Measurements from ENCODE around the gene POC1A. TPM values are rescaled to one million over a fixed set of nuclear protein-coding genes. Genes with fewer than 3 reads are reported as not detected.

POC1A gene
- total RNA-seq, 1 donor from 2014 or later = 2.4 TPM

DNA sequence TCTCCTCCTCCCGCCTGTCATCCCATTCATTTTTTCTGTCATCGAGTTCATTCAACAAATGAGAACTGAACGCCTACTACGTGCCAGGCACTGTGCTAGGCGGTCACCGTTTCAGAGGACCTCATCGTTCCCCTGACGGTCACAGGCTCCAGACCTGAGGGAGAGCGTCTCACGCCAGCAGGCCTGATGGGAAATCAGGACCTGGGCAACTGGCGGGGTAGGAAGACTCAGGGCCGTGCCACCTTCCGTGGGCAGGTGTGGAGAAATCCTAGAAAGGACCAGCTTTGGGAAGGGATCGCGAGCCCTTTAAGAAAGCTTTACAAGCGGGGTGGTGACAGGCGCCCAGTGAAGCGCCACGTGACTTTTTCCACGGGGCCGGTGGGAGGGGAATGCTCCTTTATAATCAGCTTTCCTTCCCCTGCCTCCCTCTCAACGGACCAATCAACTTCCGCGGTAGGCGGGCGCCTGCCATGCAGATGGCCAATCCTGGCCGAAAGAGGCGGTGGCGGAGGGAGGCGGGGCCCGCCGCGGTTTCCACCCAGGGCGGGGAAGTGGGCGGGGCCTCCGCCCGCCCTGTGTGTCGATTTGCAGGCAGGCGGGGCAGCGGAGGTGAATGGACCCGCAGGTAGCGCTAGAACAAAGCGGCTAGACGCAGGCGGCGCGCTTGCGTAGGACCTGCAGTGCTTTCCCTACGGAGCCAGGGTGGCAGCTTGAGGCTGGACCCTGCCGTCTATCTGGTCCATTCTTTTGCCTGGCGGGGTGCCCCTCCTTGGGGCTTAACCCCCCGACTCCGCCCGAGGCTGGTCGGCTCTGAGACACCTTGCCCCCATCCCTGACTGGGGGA lies 97.0 kb downstream of the POC1A start:
- H3K4me3 Mint-ChIP-seq = peak overlapping the region; percentile 88
- peak; percentile 85 for ATAC-seq (ENCODE audit: low read depth)
- POLR2A ChIA-PET = interaction anchor here (0.5 to 2.7 kb wide), 15 partner anchors 21 to 1489 kb away, joined by 3 to 22 read pairs (median 4); partner anchors contain the start of genes ACY1, POC1A, RPL29 and TLR9

DNA sequence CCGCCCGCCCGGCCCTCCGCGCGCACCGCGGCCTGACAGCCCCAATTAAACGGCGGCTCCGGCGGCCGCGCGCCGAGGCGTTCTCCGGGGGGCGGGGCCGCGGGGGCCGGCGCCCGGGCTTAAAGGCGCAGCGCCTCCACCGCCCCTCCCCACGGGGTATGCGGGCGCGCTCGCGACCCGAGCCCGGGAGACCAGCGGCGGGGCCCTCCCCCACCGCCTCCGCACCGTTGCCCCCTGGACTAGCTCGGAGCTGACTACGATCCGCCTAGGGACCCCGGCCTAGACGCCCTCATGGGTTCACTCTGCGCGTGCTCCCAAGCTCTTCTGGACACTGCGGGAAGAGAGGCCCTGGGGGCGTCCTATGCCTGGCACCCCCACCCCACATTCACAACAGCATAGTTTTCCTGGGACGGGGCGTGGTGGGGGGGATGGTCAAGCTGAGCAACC lies 97.7 kb downstream of the POC1A start, which contains the start of gene DUSP7:
TSS of gene DUSP7 (minus strand) at position 51 of the 447 bp plus-strand sequence. CDS start 205 bp downstream, outside the sequence.
- Mint-ChIP-seq H3K4me3 (peak within 1 kb of the TSS; percentile 88), H3K27ac (peak within 1 kb of the TSS; percentile 88), H3K27me3 (no peaks in the 10 kb centered on the region), H3K9me3 (no peaks in the 10 kb centered on the region), H3K36me3 (ENCODE audit: low read depth) (peaks cover 6% of the 10 kb centered on the region), H3K4me1 (peaks cover 48% of the 10 kb centered on the region)
- ChIA-PET POLR2A (interaction anchor here (0.5 to 2.7 kb wide), 16 partner anchors 15 to 1488 kb away, joined by 3 to 22 read pairs (median 4); partner anchors contain the start of genes ACY1, POC1A, RPL29 and TLR9), CTCF (interaction anchor here (0.9 to 2.2 kb wide), 6 partner anchors 20 to 114 kb away, joined by 3 to 24 read pairs (median 4); partner anchors contain the start of genes PARP3, RPL29 and RRP9)
- intact Hi-C loops (cut with micrococcal nuclease) = loop anchor here (2.0 to 10.0 kb wide), 7 partner anchors 74 to 1702 kb away; partner anchors contain the start of genes ABHD14A, ABHD14B, ACY1 and ALAS1
- peak; percentile 77 for DNase-seq
- TF ChIP-seq, protein P1, sequence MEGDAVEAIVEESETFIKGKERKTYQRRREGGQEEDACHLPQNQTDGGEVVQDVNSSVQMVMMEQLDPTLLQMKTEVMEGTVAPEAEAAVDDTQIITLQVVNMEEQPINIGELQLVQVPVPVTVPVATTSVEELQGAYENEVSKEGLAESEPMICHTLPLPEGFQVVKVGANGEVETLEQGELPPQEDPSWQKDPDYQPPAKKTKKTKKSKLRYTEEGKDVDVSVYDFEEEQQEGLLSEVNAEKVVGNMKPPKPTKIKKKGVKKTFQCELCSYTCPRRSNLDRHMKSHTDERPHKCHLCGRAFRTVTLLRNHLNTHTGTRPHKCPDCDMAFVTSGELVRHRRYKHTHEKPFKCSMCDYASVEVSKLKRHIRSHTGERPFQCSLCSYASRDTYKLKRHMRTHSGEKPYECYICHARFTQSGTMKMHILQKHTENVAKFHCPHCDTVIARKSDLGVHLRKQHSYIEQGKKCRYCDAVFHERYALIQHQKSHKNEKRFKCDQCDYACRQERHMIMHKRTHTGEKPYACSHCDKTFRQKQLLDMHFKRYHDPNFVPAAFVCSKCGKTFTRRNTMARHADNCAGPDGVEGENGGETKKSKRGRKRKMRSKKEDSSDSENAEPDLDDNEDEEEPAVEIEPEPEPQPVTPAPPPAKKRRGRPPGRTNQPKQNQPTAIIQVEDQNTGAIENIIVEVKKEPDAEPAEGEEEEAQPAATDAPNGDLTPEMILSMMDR (IDR thresholded peaks at IDR 0.05) = no peak
- ATAC-seq (ENCODE audit: low read depth) = peak; percentile 33

More for the DNA sequence above, 97.0 kb downstream of the POC1A start:
- Mint-ChIP-seq H3K4me1 (peaks cover 49% of the 10 kb centered on the region), H3K9me3 (no peaks in the 10 kb centered on the region), H3K27ac (peak overlapping the region; percentile 88), H3K36me3 (ENCODE audit: low read depth) (peaks cover 2% of the 10 kb centered on the region), H3K27me3 (no peaks in the 10 kb centered on the region)
- DNase-seq = peak; percentile 92
- CTCF ChIA-PET = interaction anchor here (0.9 to 2.2 kb wide), 6 partner anchors 21 to 115 kb away, joined by 3 to 24 read pairs (median 4); partner anchors contain the start of genes PARP3, RPL29 and RRP9
- intact Hi-C loops (cut with micrococcal nuclease) = loop anchor here (1.0 to 10.0 kb wide), 14 partner anchors 56 to 1702 kb away; partner anchors contain the start of genes ABHD14A, ABHD14B, ACY1 and ALAS1
- TF ChIP-seq, protein P1 (IDR thresholded peaks at IDR 0.05) = no peak

DNA sequence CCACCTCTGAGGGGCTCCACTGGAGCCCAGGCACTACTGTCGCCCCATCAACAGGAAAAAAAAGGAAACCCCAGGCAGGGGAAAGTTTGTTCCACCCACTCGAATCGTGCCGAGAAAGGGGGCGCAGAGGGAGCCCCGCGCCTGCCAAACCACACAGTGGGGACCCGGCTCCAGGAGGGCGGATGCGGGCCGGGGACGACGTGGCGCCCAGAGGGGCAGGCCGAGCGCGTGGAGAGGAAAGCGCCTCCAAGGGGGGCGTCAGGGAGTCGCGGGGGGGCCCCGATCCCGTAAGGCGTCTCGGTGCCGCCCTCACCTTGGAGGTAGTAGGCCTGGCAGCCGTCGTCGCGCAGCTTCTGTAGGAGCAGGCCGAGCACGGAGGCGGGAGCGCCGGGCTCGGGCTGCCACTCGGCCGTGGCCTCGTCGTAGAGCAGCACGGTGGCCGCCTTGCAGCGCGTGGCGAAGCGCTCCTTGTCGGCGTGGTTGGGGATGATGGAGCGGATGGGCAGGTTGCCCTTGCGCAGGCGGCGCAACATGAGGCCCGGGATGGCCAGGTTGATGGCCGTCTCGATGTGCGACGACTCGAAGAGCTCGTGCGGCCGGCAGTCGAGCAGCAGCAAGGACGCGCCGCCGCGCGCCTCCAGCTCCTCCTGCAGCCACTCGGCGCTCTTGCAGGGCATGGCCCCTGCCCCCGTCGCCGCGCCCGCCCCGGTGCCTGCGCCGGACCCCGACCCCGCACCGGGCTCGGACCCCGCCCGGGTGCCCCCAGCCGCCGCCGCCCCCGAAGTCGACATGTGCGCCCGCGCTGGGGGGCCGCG lies 98.5 kb downstream of the POC1A start:
- POLR2A ChIA-PET = interaction anchor here (0.5 to 2.7 kb wide), 13 partner anchors 15 to 556 kb away, joined by 3 to 22 read pairs (median 4); partner anchors contain the start of genes ABHD14B, ACY1 and RPL29
- peaks cover 47% of the 10 kb centered on the region for H3K4me1 Mint-ChIP-seq
- peak; percentile 62 for DNase-seq
- CTCF ChIA-PET = interaction anchor here (0.6 to 2.2 kb wide), 4 partner anchors 52 to 223 kb away, joined by 4 to 24 read pairs (median 6); partner anchors contain the start of genes PARP3, RRP9 and WDR82
- intact Hi-C loops (cut with micrococcal nuclease) = loop anchor here (2.0 to 10.0 kb wide), 7 partner anchors 73 to 1701 kb away; partner anchors contain the start of genes ABHD14A, ABHD14B, ACY1 and ALAS1
- H3K9me3 Mint-ChIP-seq = no peaks in the 10 kb centered on the region
- H3K4me3 Mint-ChIP-seq = peak overlapping the region; percentile 86
- H3K36me3 Mint-ChIP-seq (ENCODE audit: low read depth) = peaks cover 7% of the 10 kb centered on the region
- TF ChIP-seq, protein P1 (IDR thresholded peaks at IDR 0.05) = no peak
- no peaks in the 10 kb centered on the region for H3K27me3 Mint-ChIP-seq
- peak overlapping the region; percentile 68 for H3K27ac Mint-ChIP-seq
- no peak for ATAC-seq (ENCODE audit: low read depth)

DNA sequence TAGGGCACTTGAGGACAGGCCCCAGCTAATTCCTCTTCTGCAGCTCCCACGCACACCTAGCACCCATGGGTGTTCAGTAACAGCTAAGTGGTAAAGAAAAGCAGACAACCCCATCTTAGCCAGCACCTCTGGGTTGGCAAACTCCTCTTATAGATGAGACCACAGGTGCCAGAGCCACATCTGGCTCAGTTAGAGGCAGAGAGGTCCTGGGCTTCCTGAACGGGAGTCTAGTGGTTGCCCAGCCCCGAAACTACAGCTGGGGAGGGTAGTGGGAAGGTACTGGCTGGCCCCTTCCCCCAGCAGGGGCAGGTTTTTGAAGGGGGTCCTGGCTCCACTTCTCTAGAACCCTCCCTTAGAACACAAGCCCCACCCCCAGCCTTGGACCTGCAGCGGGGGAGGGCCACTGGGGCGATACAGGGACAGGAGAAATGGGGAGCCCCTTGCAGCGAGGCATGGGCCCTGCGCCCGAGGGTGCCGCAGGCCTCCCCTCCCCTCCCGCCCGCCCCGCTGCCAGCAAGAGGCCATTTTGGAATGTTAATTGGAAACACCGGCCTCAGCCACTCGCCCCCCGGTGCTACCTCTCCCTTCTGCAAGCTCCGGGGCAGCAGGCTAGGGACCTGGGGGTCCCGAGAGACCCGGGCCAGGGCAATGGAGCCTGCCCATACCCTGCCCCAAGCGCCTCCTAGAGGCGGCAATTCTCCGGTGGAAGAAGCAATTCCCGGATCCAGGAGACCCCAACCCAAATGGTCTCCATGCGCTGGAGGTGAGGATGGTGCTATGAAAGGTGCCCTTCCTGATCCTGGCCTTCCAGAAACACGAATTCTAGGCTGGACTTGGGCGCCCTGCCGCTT lies 99.3 kb downstream of the POC1A start:
- Mint-ChIP-seq H3K36me3 (ENCODE audit: low read depth) (peaks cover 13% of the 10 kb centered on the region), H3K9me3 (no peaks in the 10 kb centered on the region)
- POLR2A ChIA-PET = interaction anchor here (0.6 to 2.7 kb wide), 3 partner anchors 52 to 90 kb away, joined by 3 to 22 read pairs (median 3); partner anchors contain the start of gene RPL29

More for the DNA sequence above, 99.3 kb downstream of the POC1A start:
- CTCF ChIA-PET = interaction anchor here (0.9 to 3.5 kb wide), 2 partner anchors 53 to 90 kb away, joined by 5 to 28 read pairs; no protein-coding TSS in a partner anchor
- TF ChIP-seq, protein P1 (IDR thresholded peaks at IDR 0.05) = no peak
- DNase-seq (no peak), ATAC-seq (ENCODE audit: low read depth) (no peak)
- no peaks in the 10 kb centered on the region for H3K27me3 Mint-ChIP-seq
- peaks cover 47% of the 10 kb centered on the region for H3K4me1 Mint-ChIP-seq
- H3K27ac Mint-ChIP-seq = no peak overlapping the region
- peak overlapping the region; percentile 86 for H3K4me3 Mint-ChIP-seq
- intact Hi-C loops (cut with micrococcal nuclease) = loop anchor here (5.0 to 10.0 kb wide), 3 partner anchors 260 to 1700 kb away; partner anchors contain the start of genes CYB561D2, DNAH1, NPRL2 and TMEM115

All from activated B cell treated with CpG ODN at 0.5 μM for 24 hours (primary cell).